ENCODE results near the gene OTOG.
A peak's percentile ranks its signal among the peaks of the same experiment; 100 is the strongest.

OTOG gene

GRCh38 chr11:17588721-17589120 is 41.7 kb downstream of the OTOG start:
- no peak for DNase-seq (ENCODE audit: low read depth)

- no peak for DNase-seq (ENCODE audit: low read depth)
These were observed 43.4 kb downstream of the OTOG start for GRCh38 chr11:17590463-17590862.

- no peak for DNase-seq (ENCODE audit: low read depth)
These were observed 44.2 kb downstream of the OTOG start for GRCh38 chr11:17591293-17591692.

GRCh38 chr11:17593466-17594245 is 46.6 kb downstream of the OTOG start:
- no peak for DNase-seq (ENCODE audit: low read depth)

- no peak for DNase-seq (ENCODE audit: low read depth)
These were observed 47.7 kb downstream of the OTOG start for GRCh38 chr11:17594686-17595192.

- no peak for DNase-seq (ENCODE audit: low read depth)
These were observed 48.7 kb downstream of the OTOG start for GRCh38 chr11:17595526-17596309.

- no peak for DNase-seq (ENCODE audit: low read depth)
These were observed 49.2 kb downstream of the OTOG start for GRCh38 chr11:17596310-17596669.

GRCh38 chr11:17596711-17597110 is 49.7 kb downstream of the OTOG start:
- no peak for DNase-seq (ENCODE audit: low read depth)

- no peak for DNase-seq (ENCODE audit: low read depth)
These were observed 50.7 kb downstream of the OTOG start for GRCh38 chr11:17597770-17598169.

- peak; percentile 26 for DNase-seq (ENCODE audit: low read depth)
These were observed 51.8 kb downstream of the OTOG start for GRCh38 chr11:17598700-17599459.

- DNase-seq (ENCODE audit: low read depth), result no peak
These were observed 52.4 kb downstream of the OTOG start for GRCh38 chr11:17599460-17599925.

- DNase-seq (ENCODE audit: low read depth), result no peak
These were observed 53.5 kb downstream of the OTOG start for GRCh38 chr11:17600316-17601255.

- DNase-seq (ENCODE audit: low read depth), result no peak
These were observed 54.2 kb downstream of the OTOG start for GRCh38 chr11:17601256-17601671.

GRCh38 chr11:17601676-17602075 is 54.6 kb downstream of the OTOG start:
- DNase-seq (ENCODE audit: low read depth), result no peak

GRCh38 chr11:17602105-17603001 is 55.3 kb downstream of the OTOG start:
- DNase-seq (ENCODE audit: low read depth), result no peak

GRCh38 chr11:17603056-17603825 is 56.2 kb downstream of the OTOG start:
- DNase-seq (ENCODE audit: low read depth), result no peak

GRCh38 chr11:17604201-17604914 is 57.3 kb downstream of the OTOG start:
- DNase-seq (ENCODE audit: low read depth), result no peak

- no peak for DNase-seq (ENCODE audit: low read depth)
These were observed 57.8 kb downstream of the OTOG start for GRCh38 chr11:17604915-17605233.

- no peak for DNase-seq (ENCODE audit: low read depth)
These were observed 58.6 kb downstream of the OTOG start for GRCh38 chr11:17605651-17606122.

Measured in GM04504 (cell line).